ENCODE data around the gene IFITM5.

IFITM5 gene

DNA sequence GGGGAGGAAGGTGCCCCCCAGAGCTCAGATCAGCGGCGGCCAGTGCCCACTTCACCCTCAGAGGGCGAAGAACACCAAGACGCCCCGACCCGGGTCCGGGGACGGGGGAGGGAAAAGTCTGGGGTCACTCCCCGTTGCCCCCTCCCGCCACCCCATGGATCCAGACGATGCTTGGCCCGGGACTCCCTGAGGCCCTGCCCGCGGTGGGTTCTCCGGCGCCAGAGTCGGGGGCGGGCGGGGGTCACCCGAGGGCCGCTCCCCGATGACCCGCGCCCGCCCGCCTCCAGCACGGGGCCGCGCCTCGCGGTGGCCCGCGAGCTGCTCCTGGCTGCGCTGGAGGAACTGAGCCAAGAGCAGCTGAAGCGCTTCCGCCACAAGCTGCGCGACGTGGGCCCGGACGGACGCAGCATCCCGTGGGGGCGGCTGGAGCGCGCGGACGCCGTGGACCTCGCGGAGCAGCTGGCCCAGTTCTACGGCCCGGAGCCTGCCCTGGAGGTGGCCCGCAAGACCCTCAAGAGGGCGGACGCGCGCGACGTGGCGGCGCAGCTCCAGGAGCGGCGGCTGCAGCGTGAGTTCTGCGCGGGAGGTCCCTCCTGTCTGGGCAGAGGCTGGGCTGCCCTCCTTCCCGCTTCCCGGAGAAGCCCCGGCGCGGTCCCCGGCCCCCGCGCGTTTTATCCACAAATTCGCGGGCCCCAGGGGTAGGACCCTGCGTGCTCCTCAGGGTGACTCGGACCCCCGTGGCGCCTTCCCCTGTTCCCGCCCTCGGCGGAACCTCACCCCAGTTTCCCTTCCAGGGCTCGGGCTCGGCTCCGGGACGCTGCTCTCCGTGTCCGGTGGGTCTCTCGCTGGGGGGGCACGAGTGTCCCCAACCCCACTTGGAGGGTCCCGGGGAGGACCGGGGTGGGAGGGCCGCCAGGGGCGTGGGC is 20.0 kb downstream of the IFITM5 start:
- peak overlapping the region; percentile 40 for H3K4me3 ChIP-seq
- no peak for DNase-seq (ENCODE audit: low read depth, low spot score)
- no peaks in the 10 kb centered on the region for H3K36me3 ChIP-seq (ENCODE audit: insufficient read depth, low read length)
- no peaks in the 10 kb centered on the region; the same call in 1 of the 2 replicates for H3K9me3 ChIP-seq (ENCODE audit: low read depth, low read length)
- H3K27ac ChIP-seq = no peak overlapping the region
- no peak for TF ChIP-seq FOXP2 (optimal IDR thresholded peaks at IDR 0.05; ENCODE audit: control extremely low read depth, extremely low read length, insufficient read depth)
- no peak for TF ChIP-seq POLR2AphosphoS5 (IDR thresholded peaks at IDR 0.05; ENCODE audit: borderline replicate concordance, low read depth, low read length)
- TF ChIP-seq EZH2 (IDR thresholded peaks at IDR 0.05) = no peak
- no peak overlapping the region for H3K9ac ChIP-seq (ENCODE audit: insufficient read length)

DNA sequence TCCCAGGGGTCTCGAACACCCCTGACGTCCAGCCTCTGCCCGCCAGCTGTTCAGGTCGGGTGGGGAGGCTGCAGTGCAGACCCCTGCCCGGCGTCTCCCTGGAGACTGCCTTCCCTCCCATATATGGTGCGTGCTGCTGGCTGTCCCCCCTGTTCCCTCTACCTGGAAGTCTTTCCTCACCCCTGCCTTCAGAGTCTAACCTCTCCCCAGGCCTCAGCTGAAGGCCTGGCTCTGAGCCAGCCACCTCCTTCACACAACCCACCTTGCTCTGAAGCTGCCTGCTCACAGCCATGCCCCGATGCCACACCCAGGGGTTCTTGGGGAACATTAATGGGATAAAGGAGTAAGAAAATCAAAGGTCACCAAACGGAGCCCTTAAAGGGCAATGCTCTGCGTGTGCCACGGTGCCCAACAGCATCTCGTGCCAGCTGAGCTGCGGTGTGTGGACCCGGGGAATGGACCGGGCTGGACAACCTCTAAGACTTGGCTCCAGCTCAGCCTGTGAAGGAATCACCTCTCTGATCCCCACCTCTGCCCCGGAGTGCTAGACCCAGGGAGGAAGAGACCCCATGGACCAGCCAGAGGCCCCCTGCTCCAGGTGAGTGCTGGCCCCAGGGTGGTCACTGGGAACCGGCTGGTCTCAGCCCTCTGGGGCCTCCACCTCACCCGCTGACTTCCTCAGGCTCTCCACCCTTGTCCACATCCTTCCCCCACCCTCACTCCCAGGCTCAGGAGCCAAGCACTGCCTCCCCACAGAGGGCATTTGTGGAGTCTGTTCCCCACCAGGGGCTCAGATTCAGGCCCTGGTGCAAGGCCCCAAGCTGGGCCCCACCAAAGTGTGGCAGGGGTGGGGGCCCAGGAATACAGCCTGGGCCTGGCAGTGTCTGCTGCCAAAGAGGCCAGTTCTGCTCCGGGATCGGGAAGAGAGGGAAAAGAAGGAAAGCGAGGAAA is 21.1 kb downstream of the IFITM5 start, which contains the start of gene NLRP6:
TSS of gene NLRP6 (plus strand) at position 407 of the 951 bp plus-strand sequence. CDS start at position 570, 163 bp downstream.
- no peaks in the 10 kb centered on the region; the same call in 1 of the 2 replicates for H3K9me3 ChIP-seq (ENCODE audit: low read depth, low read length)
- H3K9ac ChIP-seq (ENCODE audit: insufficient read length) = no peak within 1 kb of the TSS
- no peak within 1 kb of the TSS for H3K4me3 ChIP-seq
- no peaks in the 10 kb centered on the region for H3K36me3 ChIP-seq (ENCODE audit: insufficient read depth, low read length)
- no peak for DNase-seq (ENCODE audit: low read depth, low spot score)
- TF ChIP-seq EZH2 (IDR thresholded peaks at IDR 0.05) (no peak), FOXP2 (optimal IDR thresholded peaks at IDR 0.05; ENCODE audit: control extremely low read depth, extremely low read length, insufficient read depth) (no peak), POLR2AphosphoS5 (IDR thresholded peaks at IDR 0.05; ENCODE audit: borderline replicate concordance, low read depth, low read length) (no peak)
- H3K27ac ChIP-seq = no peak within 1 kb of the TSS

DNA sequence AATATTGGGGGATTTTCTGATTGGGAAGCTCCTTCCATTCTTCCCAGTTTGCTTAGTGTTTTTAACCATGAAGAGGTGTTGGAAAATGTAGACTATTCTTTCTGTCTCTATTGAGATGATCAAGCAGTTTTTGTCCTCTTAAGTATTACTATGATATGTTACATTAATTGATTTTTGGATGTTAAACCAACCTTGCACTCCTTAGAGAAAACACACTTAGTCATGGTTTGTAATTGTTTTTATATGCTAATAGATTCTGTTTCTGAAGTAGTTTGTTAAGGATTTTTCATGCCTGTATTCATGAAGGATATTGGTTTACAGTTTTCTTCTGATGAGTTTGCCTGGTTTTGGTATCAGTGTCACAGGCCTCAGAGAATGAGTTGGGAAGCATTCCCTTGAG is 23.1 kb downstream of the IFITM5 start:
- no peak overlapping the region for H3K27ac ChIP-seq
- no peak overlapping the region for H3K4me3 ChIP-seq
- TF ChIP-seq POLR2AphosphoS5 (IDR thresholded peaks at IDR 0.05; ENCODE audit: borderline replicate concordance, low read depth, low read length) (no peak), FOXP2 (optimal IDR thresholded peaks at IDR 0.05; ENCODE audit: control extremely low read depth, extremely low read length, insufficient read depth) (no peak), EZH2 (IDR thresholded peaks at IDR 0.05) (no peak)
- no peak overlapping the region for H3K9ac ChIP-seq (ENCODE audit: insufficient read length)
- H3K36me3 ChIP-seq (ENCODE audit: insufficient read depth, low read length) = no peaks in the 10 kb centered on the region
- DNase-seq (ENCODE audit: low read depth, low spot score) = no peak
- no peaks in the 10 kb centered on the region; the same call in 1 of the 2 replicates for H3K9me3 ChIP-seq (ENCODE audit: low read depth, low read length)

DNA sequence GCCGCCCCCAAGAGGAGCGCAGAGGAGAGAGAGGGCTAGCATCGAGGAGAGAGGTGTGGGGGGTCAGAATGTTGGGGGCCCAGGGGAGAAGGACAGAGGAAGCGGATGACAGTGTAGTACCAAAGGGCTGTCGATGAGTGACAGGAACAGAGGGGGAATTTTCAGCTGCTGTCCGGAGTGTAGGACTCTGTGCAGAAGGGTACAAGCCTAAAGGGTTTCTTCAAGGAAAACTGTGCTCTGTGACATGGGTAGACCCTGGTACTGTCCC is 26.5 kb downstream of the IFITM5 start:
- DNase-seq (ENCODE audit: low read depth, low spot score) = no peak
- H3K9ac ChIP-seq (ENCODE audit: insufficient read length) = no peak overlapping the region
- H3K27ac ChIP-seq = no peak overlapping the region
- no peak for TF ChIP-seq POLR2AphosphoS5 (IDR thresholded peaks at IDR 0.05; ENCODE audit: borderline replicate concordance, low read depth, low read length)
- no peaks in the 10 kb centered on the region; the same call in 1 of the 2 replicates for H3K9me3 ChIP-seq (ENCODE audit: low read depth, low read length)
- H3K4me3 ChIP-seq = no peak overlapping the region
- H3K36me3 ChIP-seq (ENCODE audit: insufficient read depth, low read length) = no peaks in the 10 kb centered on the region

DNA sequence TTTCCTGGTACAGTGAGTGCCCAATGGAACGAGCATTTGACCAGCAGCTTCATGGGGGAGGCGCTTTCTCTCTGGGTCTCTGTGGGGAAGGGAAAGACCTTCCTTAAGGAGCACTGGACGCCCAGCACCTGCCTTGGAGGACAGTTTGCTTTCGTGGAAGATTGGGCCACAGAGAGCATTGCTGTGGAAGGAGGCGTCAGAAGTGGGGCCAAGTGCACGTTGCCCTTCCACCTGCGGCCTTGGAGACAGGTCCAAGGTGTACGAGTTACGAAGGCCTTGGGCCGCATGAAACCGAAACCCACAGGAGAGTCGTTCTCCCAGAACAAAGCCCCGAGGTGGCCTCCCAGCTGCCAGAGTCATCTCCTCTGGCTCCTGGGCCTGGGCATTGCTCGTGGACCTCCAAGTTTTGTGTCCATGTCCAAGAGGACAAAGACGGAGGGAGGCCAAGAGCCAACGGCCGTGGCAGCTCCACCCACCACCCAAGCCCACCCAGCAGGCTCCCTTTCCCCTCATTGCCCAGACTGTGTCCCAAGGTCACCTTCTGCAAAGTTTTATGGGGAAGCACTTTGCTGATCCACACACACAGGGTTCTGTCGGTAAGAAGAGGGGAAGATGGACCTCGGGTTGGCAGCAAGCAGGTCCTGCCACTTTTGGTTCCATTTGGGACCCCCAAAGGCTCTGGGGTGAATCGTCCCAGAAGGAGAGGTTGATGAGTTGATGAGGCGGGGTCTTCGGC is 27.0 kb downstream of the IFITM5 start:
- Histone ChIP-seq H3K36me3 (ENCODE audit: insufficient read depth, low read length) (no peaks in the 10 kb centered on the region), H3K9me3 (ENCODE audit: low read depth, low read length) (no peaks in the 10 kb centered on the region; the same call in 1 of the 2 replicates), H3K4me3 (no peak overlapping the region), H3K27ac (no peak overlapping the region), H3K9ac (ENCODE audit: insufficient read length) (no peak overlapping the region)
- TF ChIP-seq FOXP2 (optimal IDR thresholded peaks at IDR 0.05; ENCODE audit: control extremely low read depth, extremely low read length, insufficient read depth) = no peak
- TF ChIP-seq POLR2AphosphoS5 (IDR thresholded peaks at IDR 0.05; ENCODE audit: borderline replicate concordance, low read depth, low read length) = no peak
- TF ChIP-seq EZH2 (IDR thresholded peaks at IDR 0.05) = no peak
- DNase-seq (ENCODE audit: low read depth, low spot score) = no peak

DNA sequence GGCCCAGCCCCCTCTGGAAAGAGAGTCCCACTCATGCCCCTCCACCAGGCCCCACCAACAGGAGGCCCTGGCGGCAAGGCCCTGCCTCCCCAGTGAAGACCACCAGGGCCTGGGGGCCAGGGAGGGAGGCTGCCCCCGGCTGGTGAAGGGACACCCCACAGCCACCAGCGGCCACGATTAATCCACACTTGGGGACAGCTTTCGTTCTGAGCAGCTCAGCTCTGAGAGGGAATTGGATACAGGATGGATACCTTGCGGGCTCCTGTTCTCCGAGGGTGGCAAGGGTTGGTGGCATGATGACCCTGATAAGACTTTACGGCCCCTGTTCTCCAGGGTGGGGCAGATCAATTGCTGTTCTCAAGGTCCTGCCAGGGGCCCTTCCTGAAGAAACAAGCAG is 28.0 kb downstream of the IFITM5 start:
- no peak overlapping the region for H3K27ac ChIP-seq
- H3K9ac ChIP-seq (ENCODE audit: insufficient read length) = no peak overlapping the region
- H3K9me3 ChIP-seq (ENCODE audit: low read depth, low read length) = peaks cover 2% of the 10 kb centered on the region; the same call in 1 of the 2 replicates
- no peak for TF ChIP-seq POLR2AphosphoS5 (IDR thresholded peaks at IDR 0.05; ENCODE audit: borderline replicate concordance, low read depth, low read length)
- TF ChIP-seq EZH2 (IDR thresholded peaks at IDR 0.05) = no peak
- no peak for TF ChIP-seq FOXP2 (optimal IDR thresholded peaks at IDR 0.05; ENCODE audit: control extremely low read depth, extremely low read length, insufficient read depth)
- H3K36me3 ChIP-seq (ENCODE audit: insufficient read depth, low read length) = no peaks in the 10 kb centered on the region
- no peak for DNase-seq (ENCODE audit: low read depth, low spot score)
- no peak overlapping the region for H3K4me3 ChIP-seq

DNA sequence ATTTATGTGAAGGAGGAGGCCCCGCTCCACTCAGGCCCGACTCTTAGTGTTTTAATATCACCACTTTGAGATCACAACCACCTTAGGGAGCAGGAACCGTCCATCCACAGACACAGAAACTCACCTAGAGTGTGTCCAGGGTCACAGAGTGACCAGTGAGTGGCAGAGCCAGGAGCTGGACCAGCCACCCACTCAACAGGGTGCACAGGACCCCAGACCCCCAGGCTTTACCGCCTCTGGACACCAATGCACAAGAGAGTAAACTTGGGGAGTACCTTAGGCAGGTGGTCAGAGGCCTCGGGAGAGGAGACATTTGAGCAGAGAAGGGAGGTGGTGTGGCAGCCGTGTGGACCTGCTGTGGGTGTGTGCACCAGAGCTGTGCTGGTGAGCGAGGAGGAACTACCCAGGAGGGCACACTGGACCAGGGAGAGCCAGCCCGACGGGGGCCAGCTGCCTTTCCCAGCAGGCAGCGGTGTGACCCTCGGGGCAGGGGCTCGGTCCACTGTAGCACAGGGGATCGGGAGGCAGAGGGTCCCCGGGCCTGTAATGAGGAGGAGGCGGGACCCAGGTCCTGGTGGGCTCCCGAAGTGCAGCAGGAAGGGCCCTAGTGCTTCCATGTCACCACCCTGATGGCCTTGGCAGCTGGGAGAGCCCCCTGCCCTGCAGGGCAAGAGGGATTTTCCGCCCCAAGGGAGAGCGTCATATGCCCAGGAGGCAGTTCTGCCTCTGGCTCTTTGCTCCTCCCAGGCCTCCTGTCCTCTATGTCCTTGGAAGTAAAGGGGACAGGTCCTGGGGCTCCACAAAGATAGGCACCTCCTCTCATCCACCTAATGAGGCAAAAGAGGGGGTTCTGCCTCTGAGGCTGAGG is 28.6 kb downstream of the IFITM5 start:
- no peak overlapping the region for H3K27ac ChIP-seq
- no peaks in the 10 kb centered on the region for H3K36me3 ChIP-seq (ENCODE audit: insufficient read depth, low read length)
- H3K4me3 ChIP-seq = no peak overlapping the region
- no peak for DNase-seq (ENCODE audit: low read depth, low spot score)
- H3K9me3 ChIP-seq (ENCODE audit: low read depth, low read length) = 0 out of 2 replicates have a peak, but pooled peaks cover 2% of the 10 kb centered on the region
- no peak overlapping the region for H3K9ac ChIP-seq (ENCODE audit: insufficient read length)
- no peak for TF ChIP-seq EZH2 (IDR thresholded peaks at IDR 0.05)
- TF ChIP-seq POLR2AphosphoS5 (IDR thresholded peaks at IDR 0.05; ENCODE audit: borderline replicate concordance, low read depth, low read length) = no peak
- TF ChIP-seq FOXP2 (optimal IDR thresholded peaks at IDR 0.05; ENCODE audit: control extremely low read depth, extremely low read length, insufficient read depth) = no peak

Measured in SK-N-MC (cell line).